NOMO-1 (cell line): ENCODE data around the gene DLG2.

Experiments
- DNase-seq, 2 experiments: peaks; one replicate each; lab custom pipeline; 2025; ENCODE audit not compliant: unreplicated experiment in 2 of 2; lab: John Stamatoyannopoulos, UW

Gene DLG2

DNA sequence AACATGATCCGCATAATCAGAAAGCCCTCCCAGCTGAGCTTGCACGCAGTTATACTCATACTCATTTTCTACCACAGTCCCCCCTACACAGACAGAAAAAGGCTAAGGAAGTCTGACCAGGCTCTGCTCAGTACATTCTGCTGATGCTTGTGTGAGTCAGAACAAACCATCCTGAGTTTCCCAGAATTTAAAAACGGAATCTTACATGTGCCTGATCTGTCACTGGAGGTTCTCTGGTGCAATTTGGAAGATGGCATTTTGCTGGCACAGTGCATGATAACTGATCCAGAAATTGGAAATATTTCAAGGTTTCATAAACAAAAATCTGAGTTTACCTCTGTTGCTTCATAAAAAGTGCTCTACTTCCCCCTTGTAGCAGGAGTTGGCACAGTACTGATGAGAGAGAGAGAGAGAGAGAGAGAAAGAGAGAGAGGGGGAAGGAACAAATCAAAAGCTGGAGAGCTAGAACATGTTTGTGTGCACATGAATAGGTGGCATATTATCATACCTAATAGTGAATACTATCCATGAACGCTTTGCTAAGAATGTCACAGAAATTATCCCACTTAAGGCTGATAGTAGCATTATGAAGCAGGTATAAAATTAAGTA is 1085.3 kb downstream of the DLG2 start:
- no peak for DNase-seq

DNA sequence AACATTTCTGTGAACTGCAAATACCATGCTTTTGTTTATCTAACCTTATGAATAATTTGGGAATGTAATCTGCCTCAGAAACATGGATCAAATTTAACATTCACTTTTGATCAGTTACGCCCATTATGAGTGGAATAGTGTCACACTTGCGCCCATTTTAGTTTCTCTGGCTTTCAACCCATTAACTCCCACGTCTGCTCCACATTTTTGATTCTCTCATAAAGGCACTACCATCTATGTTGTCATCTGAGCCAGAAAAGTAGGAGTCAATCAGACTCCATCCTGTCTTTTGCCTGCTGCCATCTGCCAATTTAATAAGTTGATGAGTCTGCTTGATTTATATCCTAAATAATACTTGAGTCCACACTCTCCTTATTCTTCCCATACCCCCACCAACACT is 1090.7 kb downstream of the DLG2 start:
- DNase-seq: no peak

DNA sequence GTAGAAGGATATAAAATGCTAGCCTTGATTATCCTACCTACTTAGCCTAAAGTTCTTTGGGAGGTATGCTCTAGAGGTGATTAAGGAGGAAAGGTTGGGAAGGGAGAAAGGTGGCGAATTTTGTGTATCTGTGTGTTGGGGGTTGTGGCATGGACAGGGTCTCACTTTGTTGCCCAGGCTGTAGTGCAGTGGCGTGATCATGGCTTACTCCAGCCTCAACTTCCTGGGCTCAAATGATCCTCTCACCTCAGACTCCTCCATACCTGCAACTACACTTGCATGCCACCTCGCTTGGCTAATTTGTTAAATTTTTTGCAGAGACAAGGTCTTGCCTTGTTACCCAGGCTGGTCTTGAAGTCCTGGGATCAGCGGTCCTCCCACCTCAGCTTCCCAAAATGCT is 1094.8 kb downstream of the DLG2 start:
- no peak for DNase-seq

DNA sequence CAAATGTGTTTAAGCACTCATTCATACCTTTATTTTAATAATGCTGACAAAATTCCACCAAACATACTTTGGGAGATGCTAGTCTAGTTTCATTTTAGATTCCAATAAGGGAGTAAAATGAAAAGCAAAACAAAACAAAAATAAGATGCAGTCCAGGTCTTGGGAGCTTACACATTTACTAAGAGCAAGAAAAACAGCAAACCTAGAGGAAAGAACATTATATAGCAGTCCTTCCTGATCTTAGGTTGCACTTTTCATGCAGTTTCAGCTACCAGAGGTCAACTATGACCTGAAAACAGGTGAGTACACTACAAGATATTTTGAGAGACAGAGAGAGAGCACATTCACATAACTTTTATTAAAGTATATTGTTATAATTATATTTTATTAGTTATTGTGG is 1100.9 kb downstream of the DLG2 start:
- peak in 1 of 2 experiments; percentile 12 for DNase-seq

DNA sequence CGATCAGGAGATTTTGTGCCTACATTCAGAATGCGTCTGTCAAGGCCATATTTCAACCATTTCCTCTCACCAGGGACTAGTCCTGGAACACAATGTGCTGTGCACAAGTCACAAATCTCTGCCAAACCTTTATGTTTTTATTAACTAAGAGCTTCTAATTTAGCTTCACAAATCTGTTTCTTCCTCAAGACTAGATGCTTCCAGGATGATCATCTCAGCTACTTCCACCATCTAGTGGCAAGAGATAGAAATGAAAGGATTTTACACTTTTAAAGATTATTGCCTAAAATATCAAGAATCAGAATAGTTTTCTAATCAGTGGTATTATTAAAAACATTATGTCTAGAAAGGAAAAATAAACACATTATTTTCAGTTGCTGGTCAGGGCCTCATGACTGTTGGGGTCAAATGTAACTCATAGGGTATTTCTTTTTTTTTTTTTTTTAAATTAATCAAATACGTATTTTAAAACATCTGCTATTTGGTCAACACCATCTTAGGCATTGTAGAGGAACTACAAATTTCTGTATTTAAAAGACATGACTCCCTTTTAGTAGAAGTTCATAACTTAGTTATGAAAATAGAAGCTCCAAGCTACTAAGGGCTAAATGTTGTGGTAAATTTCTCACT is 1102.6 kb downstream of the DLG2 start:
- peak in 1 of 2 experiments; percentile 55 for DNase-seq

DNA sequence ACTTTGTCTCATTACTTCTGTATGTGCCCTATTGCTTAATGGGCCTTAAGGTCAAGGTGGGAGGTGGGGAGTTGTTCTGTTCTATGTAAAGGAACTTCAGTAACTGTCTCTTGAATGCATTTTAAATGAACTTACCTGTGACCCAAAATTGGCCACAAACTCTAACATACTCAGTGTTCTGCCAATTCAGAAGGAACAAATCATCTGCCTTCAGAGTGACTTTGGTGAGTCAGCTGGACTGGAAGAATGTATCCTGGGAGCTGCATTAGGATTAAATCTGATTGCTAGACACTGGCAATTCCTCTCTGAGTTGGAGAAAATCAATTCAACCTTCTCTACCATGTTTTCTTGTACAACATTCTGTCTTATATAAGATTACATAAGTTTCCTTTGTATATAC is 1104.8 kb downstream of the DLG2 start:
- DNase-seq: no peak

DNA sequence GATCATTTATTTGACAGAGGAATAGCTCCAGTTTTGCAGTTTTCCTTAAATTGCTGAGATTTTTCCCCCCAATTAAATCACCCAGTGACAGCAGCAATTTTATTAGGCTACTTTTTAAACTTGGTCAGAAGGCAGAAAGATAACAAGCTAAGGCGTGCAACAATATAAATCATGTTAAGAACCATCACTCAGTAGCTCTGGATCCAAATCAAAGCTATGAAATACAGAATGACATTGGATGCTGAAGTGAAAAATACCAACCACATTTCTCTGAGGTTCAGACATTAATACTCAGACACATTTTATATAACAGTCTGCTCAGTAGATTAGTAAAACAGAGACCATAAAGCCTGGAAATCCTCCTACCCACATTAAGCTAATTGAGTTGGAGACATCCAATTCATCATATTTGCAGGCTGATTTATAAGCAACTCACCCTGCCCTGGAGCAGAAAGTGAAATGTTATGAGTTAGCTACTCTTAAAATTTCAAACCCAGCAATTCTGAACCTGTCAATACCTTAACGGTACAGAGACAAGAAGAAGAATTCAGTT is 1108.4 kb downstream of the DLG2 start:
- DNase-seq: no peak

DNA sequence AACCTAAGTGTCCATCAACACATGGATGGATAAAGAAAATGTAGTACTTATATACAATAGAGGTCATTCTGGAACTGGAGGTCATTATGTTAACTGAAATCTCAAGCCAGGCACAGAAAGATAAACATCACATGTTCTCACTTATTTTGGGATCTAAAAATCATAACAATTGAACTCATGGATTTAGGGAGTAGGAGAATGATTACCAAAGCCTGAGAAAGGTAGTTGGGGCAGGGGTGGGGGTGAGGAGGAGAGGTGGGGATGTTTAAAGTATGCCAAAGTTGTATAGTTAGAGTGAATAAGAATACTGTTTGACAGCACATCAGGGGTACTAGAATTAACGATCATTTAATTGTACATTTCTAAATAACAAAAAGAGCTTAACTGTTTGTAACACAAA is 1112.7 kb downstream of the DLG2 start:
- no peak for DNase-seq

DNA sequence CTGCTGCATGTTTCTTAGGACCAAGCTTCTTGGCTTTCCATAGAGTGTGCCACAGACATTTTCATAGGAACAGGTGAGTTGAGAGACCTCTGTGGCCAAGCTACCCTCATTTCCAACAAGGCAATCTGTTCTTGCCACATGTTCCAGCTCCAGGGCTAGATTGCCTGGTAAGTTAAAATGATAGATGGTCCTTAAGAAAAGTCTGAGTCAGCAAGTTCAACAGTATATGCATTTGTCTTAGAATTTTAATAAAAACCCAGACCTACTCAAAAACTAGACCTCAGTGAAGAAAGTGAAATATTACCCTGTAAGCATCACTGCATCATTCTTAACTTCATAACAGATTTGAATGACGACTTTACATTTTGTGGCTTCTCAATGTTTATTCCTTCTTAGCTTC is 1123.6 kb downstream of the DLG2 start:
- DNase-seq: no peak

DNA sequence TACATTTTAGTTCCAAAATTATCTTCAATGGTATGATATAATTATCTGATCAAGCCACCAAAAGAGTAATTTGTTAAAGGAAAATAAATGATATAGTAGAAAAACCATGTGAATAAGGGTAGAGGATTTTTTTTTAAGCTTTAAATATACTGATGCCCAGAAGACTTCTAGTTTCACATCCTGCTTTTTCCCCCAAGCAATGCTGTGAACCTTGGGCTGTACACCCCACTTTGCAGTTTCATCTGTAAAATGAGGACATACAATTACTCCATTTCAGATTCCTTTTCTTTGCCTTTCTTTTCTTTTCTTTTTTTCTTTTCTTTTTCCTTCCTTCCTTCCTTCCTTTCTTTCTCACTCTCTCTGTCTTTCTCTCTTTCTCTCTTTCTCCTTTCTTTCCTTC is 1125.4 kb downstream of the DLG2 start:
- DNase-seq: peak; percentile 55 to 83

DNA sequence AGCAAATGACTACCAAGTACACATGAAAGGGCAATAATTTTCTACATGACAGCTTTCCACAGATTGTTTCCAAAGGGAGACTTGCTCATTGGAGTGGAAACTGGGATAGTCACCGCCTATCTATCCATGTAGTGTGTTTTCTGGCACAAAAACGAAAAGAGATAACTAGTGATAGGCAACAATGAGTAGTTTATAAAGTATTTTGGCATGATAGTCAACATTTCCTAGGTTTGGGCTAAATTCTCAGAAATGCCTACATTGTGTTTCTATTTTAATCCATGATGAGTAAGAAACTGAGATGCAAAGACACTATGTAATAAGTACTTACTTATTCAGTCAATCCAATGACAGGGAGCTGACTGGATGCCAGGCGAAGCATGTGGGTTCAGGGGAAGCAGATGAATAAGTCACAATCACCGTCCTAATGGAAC is 1129.1 kb downstream of the DLG2 start:
- DNase-seq: no peak

DNA sequence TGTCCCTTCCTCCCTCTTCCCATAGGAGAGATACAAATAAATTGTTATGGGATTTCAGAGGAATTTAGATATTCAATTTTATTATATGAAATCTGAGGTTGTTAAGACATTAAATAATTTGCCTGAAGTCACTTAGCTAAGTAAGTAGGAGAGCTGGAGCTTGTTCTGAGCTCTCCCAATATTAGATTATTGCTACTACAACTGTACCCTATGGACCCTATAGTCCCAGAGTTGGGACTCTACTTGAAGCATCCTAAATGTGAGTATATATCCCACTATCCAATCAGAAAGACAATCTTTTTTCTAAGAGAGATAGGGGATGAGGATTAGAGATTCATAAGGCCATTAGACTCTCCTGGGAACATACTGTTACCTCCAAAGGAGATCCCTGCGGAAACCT is 1130.0 kb downstream of the DLG2 start:
- DNase-seq: no peak

DNA sequence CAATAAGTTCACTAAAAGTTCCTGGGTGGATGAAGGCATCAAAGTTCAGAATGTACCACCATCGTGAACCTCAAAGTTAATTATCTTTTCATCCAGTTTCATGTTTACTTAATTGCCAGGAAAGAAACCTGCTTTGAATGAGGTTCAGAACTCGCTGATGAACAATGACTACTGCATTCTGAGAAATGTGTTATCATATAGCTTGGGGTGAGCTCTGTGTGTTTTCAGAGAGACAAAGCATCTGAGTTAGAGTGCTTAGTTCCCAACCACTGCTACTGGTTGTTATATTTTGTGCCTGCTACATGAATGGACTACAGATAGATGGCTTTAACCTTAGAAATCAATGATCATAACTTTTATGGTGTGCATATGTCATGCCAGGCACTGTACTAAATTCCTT is 1131.0 kb downstream of the DLG2 start:
- DNase-seq: no peak

DNA sequence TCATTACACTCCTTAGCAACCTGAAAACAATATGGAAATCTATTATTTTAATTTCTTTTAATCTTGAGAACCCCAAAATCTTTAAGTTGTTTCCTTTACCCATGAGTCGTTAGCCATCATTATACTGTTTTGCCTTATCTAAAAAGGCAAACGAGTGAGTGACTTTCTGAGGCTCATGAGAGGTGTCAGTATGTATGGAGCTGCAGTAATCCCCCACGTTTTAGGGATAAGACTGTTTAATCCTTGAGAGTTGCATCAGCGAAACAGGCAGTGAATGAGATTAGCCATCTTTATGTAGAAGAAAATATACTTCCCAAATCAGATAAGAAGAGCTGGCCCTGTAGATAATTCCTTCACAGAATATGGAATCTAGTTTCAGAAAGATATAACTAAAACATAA is 1147.0 kb downstream of the DLG2 start:
- DNase-seq: no peak

DNA sequence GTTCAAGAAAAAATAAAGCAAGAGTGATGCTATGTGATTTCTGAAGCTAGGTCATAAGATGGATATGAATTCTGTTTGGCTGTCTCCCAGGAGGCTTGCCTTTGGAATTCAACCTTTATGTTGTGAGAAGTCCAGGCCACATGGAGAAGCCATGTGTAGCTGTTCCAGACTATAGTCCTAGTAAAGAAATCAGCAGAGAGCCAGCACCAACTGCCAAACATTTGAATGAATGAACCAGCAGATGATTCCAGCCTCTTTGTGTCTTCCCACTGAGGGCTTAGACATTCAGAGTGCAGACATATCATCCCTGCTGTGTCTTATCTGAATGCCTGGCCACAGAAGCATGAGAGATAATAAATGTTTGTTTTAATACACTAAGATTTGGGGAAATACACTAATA is 1150.6 kb downstream of the DLG2 start:
- no peak for DNase-seq

DNA sequence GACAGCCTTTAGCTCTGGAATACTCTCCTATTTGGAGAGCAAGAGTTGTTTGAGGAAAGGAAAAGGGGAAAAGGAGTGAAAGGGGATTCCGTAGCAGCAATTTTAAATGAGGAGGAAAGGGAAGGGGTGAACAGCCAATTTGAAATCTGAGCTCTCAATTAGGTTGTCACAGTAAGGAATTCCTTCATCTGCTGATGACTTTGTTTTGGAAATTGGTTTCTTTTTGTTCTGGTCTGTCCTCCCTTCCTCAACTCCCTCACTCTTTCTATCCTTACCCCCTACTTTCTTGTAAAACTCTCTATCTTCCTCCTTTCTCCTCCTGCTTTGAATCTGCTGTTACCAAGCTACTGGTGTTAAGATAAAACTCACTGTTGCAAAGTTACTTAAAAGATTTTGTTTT is 1155.6 kb downstream of the DLG2 start:
- DNase-seq: no peak

DNA sequence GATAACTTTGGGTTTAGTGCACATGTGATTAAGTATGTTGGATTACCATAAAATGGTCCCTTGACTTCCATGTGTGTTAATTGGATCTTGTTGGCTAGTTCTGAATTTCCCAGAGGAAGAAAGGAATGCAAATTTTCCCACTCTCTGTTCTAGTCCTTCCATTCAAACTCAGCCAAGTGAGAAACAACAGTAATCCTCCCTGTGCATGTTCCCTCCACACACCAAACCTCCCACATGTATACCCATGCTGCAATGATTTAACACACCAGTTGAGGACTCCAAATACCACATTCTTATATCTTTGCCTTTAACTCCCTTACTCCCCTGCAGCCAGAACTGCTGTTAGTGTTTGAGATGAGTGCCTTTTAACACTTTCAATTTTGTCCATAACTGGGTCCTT is 1158.9 kb downstream of the DLG2 start:
- DNase-seq: no peak

DNA sequence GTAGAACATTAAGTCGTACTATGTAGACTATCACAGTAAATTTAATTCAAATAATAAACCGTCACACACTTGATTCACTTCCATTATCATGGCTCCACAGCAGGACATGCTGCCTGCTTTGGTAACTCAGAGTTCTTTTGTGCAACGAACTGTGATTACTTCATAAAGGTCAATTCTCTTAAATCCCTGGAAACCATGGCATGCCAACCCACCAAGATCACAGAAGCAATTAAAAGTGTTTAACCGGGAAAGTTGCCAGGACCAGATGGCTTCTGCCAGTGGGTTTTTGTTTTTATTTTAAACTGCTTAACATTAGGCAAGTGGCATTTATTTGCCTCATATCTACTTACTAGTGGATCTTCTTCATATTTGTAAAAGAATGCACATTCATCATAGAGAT is 1162.1 kb downstream of the DLG2 start:
- no peak for DNase-seq

DNA sequence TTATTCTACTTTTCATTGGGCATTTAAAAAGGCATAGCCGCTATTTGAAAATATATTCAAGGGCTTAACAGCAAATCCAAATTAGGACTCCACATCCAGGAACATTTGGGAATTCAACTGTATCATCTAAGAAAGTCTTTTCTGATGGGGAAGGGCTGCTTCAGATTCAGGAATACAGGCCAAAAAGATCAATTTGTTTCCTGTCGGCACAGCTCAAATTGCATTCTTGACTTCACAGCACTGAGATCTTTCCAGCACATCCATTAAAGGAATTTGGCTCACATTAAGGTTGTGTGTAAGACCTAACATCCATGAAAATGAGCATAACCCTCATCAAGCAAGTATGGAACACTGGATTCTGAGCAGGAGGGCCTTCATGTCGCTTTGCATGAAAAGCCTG is 1171.5 kb downstream of the DLG2 start:
- DNase-seq: no peak

DNA sequence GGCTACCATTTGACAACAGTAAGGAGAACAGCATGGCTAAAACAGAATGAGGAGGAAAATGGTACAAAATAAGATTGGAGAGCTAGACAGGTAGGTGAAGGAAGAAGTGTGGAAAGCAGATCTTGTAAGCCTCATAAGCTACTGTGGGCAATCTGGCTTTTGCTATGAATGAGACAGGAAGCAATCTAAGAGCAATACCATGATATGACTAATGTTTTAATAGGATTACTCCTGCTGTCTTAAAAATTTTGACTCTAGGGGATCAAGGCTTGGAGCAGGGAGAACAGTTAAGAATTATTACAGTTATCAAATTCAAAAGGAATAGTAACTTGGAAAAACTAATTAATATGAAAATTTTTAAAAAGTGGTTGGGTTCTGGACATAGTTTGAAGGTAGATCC is 1174.9 kb downstream of the DLG2 start:
- DNase-seq: no peak

DNA sequence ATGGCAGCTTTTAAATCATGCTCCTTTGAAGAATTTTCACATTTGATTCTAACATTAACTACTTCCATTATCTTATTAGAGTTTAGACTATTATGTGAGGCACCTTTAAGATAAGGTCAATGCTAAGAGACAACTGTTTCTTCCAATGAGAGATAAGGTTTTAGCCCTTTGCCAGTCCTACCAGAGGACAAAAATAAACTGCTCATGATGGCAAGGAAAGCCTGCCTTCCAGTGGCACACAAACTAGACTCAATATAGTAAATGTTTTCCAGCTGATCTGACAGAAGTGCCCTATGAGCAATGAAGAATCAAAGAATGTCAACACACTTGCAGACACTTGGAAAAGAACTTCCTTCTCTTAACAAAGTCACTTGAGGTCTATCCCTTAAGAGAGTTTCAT is 1188.6 kb downstream of the DLG2 start:
- DNase-seq: no peak

DNA sequence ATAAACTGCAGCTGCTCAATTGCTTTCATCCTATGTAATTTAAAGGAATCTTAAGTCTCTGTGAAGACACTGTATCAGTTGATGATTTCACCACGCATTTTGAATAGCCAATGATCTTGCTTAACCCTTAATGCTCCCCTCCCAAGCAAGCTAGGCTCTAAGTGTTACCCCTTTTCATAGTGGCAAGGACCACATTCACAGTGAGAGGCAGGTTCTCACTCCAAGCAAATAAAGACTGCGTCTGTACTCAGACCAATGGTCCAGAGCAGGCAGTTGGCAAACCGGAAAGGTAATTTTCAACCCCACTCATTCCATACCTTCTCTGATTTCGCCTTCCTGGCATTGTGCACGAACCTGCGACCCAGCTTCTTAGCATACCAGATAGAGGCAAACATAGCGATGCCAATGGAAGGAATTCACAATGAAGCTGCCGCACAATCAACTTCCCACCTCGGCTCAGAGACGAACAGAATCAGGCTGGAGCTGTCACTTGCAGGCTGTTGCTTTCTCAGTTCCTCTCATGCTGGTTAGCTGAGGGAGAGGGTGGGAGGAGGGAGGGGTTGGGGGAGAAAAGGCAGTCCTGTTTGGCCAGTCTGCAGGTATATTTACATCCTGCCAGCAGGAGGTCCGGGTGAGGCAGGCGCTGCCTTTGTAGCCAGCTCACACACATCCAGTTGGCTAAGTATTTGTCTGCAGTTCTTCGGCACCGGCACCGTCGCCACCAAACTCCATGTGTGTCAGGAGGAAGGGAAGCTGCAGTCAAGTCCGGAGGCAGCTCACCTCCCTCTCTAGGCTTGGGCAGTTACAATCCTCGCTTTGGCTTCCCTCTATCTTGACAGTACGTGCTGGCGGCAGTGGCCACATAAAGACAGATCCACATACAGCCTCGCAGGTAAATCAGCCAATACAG is 1189.8 kb downstream of the DLG2 start:
- DNase-seq: peak; percentile 50 to 52
